Hepatocyte (in vitro differentiated cells): Measurements from ENCODE around the gene GABRP. TPM values are rescaled to one million over a fixed set of nuclear protein-coding genes. Genes with fewer than 3 reads are reported as not detected.

Experiments used
- DNase-seq: peaks from one replicate; pipeline ENCODE4 v3.0.0-alpha.2; 2016; ENCODE audit warnings: low spot score
- H2AFZ ChIP-seq: fragments of 200-600 bp; sonication (generic); 2 replicates; pipeline ENCODE4 v1.6.0; 2016; ENCODE audit warnings: antibody characterized with exemption, mild to moderate bottlenecking
- H3K27ac ChIP-seq: fragments of 200-600 bp; sonication (generic); 2 replicates; pipeline ENCODE4 v1.5.1; 2016; ENCODE audit warnings: mild to moderate bottlenecking
- H3K27me3 ChIP-seq: fragments of 200-600 bp; sonication (generic); 2 replicates; pipeline ENCODE4 v1.6.1; 2016
- H3K36me3 ChIP-seq: fragments of 200-600 bp; sonication (generic); replicated peaks from 2 replicates; pipeline ENCODE4 v1.5.1; 2016; ENCODE audit warnings: low read depth; ENCODE audit not compliant: insufficient read depth
- H3K4me1 ChIP-seq: fragments of 200-600 bp; sonication (generic); 2 replicates; pipeline ENCODE4 v1.5.1; 2016; ENCODE audit warnings: mild to moderate bottlenecking, moderate library complexity; ENCODE audit not compliant: insufficient read depth
- H3K4me2 ChIP-seq: fragments of 200-600 bp; sonication (generic); 2 replicates; pipeline ENCODE4 v1.6.0; 2016
- H3K4me3 ChIP-seq: fragments of 200-600 bp; sonication (generic); 2 replicates; pipeline ENCODE4 v1.5.1; 2016; ENCODE audit warnings: mild to moderate bottlenecking
- H3K79me2 ChIP-seq: fragments of 200-600 bp; sonication (generic); 2 replicates; pipeline ENCODE4 v1.6.0; 2017; ENCODE audit warnings: mild to moderate bottlenecking
- H3K9me2 ChIP-seq: fragments of 200-600 bp; sonication (generic); replicated peaks from 2 replicates; pipeline ENCODE4 v1.6.0; 2017; ENCODE audit warnings: mild to moderate bottlenecking; ENCODE audit not compliant: insufficient read depth
- H3K9me3 ChIP-seq: fragments of 200-600 bp; sonication (generic); 2 replicates; pipeline ENCODE4 v1.5.1; 2016; ENCODE audit warnings: low read depth, mild to moderate bottlenecking
- H4K20me1 ChIP-seq: fragments of 200-600 bp; sonication (generic); 2 replicates; pipeline ENCODE4 v1.6.0; 2016; ENCODE audit warnings: mild to moderate bottlenecking; ENCODE audit not compliant: insufficient read depth, poor library complexity, severe bottlenecking
- EZH2 ChIP-seq: fragments of 200-600 bp; sonication (generic); IDR thresholded peaks from 2 replicates; pipeline ENCODE4 v1.6.1; 2016; ENCODE audit warnings: antibody characterized with exemption, mild to moderate bottlenecking, borderline replicate concordance
- EZH2phosphoT487 ChIP-seq: fragments of 200-600 bp; sonication (generic); IDR thresholded peaks from one replicate; pipeline ENCODE4 v1.6.1; 2018; ENCODE audit warnings: antibody characterized with exemption, mild to moderate bottlenecking, low read depth, moderate library complexity; ENCODE audit not compliant: unreplicated experiment, severe bottlenecking
- WGBS: methylation state at CpG from one replicate; pipeline ENCODE4 v1.1.6; 2016; ENCODE audit warnings: low lambda C conversion rate; ENCODE audit errors: missing lambda C conversion rate; 5-methylcytosine and 5-hydroxymethylcytosine counted together
- polyA plus RNA-seq: library from polyadenylated mRNA; unstranded; fragments of >200 nt; fragmentation: Nextera tagmentation; extraction: Ambion mirVana; gene quantifications from 2 replicates; pipeline ENCODE4 v1.2.1, GENCODE V29; 2016
- total RNA-seq: library from RNA; depleted of rRNA; stranded (reverse); fragments of >200 nt; gene quantifications from 2 replicates; pipeline ENCODE4 v1.2.3, GENCODE V29; 2014
- TF ChIP-seq, protein P1 (sequence below): fragments of 200-600 bp; sonication (generic); IDR thresholded peaks from 2 replicates; pipeline ENCODE4 v1.5.1; 2016; ENCODE audit warnings: antibody characterized with exemption, mild to moderate bottlenecking; ENCODE audit not compliant: poor library complexity

The GABRP gene
- total and polyA plus RNA-seq, 2 experiments from 2014 or later = 91.4 to 136 TPM

DNA sequence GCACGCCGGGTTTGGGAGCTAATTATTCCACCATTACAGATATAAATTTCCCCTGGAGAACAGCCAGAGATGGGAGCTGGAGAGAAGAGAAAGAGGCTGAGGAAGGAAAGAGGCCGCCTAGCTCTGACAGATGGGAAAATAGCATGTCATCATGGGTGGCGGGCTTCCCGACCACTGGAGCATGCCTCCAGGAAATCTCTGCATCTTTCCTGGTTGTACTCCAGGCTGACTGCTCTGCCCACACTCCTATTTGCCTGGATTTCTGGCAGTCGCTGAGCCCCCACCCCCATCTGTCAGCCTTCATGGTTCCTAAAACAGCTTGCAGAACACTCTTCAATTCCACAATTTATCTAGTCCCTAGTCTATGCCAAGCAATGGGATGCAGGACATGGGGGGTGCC, 14.3 kb upstream of the GABRP start:
- H3K36me3 ChIP-seq = no peaks in the 10 kb centered on the region
- no peak for DNase-seq
- 54% methylated on average over 6 of the region's 6 CpGs for WGBS
- H3K9me2 ChIP-seq = no peaks in the 10 kb centered on the region
- TF ChIP-seq, protein P1, sequence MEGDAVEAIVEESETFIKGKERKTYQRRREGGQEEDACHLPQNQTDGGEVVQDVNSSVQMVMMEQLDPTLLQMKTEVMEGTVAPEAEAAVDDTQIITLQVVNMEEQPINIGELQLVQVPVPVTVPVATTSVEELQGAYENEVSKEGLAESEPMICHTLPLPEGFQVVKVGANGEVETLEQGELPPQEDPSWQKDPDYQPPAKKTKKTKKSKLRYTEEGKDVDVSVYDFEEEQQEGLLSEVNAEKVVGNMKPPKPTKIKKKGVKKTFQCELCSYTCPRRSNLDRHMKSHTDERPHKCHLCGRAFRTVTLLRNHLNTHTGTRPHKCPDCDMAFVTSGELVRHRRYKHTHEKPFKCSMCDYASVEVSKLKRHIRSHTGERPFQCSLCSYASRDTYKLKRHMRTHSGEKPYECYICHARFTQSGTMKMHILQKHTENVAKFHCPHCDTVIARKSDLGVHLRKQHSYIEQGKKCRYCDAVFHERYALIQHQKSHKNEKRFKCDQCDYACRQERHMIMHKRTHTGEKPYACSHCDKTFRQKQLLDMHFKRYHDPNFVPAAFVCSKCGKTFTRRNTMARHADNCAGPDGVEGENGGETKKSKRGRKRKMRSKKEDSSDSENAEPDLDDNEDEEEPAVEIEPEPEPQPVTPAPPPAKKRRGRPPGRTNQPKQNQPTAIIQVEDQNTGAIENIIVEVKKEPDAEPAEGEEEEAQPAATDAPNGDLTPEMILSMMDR = no peak
- no peak for TF ChIP-seq EZH2phosphoT487
- no peak for TF ChIP-seq EZH2
- H3K9me3 ChIP-seq = no peaks in the 10 kb centered on the region
- no peak overlapping the region for H3K27ac ChIP-seq
- no peaks in the 10 kb centered on the region for H3K79me2 ChIP-seq
- no peaks in the 10 kb centered on the region for H3K4me1 ChIP-seq
- no peaks in the 10 kb centered on the region for H3K27me3 ChIP-seq
- no peak overlapping the region for H3K4me2 ChIP-seq
- no peak overlapping the region for H3K4me3 ChIP-seq
- H4K20me1 ChIP-seq = no peaks in the 10 kb centered on the region
- no peak overlapping the region for H2AFZ ChIP-seq

GRCh38 chr5:170769898-170770416, 13.6 kb upstream of the GABRP start:
- Histone ChIP-seq H3K4me1 (no peaks in the 10 kb centered on the region), H4K20me1 (no peaks in the 10 kb centered on the region), H3K4me2 (no peak overlapping the region), H3K9me2 (no peaks in the 10 kb centered on the region), H3K4me3 (no peak overlapping the region), H2AFZ (no peak overlapping the region), H3K9me3 (no peaks in the 10 kb centered on the region), H3K36me3 (no peaks in the 10 kb centered on the region), H3K27ac (no peak overlapping the region), H3K27me3 (no peaks in the 10 kb centered on the region), H3K79me2 (no peaks in the 10 kb centered on the region)
- WGBS = 83% methylated on average over 5 of the region's 5 CpGs
- no peak for DNase-seq
- TF ChIP-seq, protein P1 = no peak
- no peak for TF ChIP-seq EZH2
- no peak for TF ChIP-seq EZH2phosphoT487

DNA sequence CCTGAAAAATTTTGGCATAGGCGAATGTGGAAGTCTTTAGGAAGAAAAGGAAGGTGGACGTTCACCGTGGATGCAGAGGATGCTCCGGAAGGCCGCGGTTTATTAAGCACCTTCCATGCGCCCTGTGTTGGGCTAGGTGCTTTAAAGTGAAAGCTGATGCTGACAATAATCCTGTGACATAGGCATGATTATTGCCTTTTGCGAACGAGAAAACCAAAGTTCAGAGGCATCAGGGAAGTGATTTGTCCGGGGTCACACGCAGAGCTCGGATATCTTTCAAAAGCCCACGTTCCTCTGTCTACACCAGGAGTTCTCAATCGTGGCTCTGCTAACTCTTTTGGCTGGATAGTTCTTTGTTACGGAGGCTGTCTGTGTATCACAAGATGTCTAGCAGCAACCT, 12.0 kb upstream of the GABRP start:
- Histone ChIP-seq H4K20me1 (no peaks in the 10 kb centered on the region), H3K9me2 (no peaks in the 10 kb centered on the region), H3K4me2 (no peak overlapping the region), H3K4me3 (no peak overlapping the region), H3K27me3 (no peaks in the 10 kb centered on the region), H3K36me3 (no peaks in the 10 kb centered on the region), H3K27ac (no peak overlapping the region), H3K4me1 (no peaks in the 10 kb centered on the region), H2AFZ (no peak overlapping the region), H3K9me3 (no peaks in the 10 kb centered on the region), H3K79me2 (no peaks in the 10 kb centered on the region)
- DNase-seq = no peak
- no peak for TF ChIP-seq EZH2phosphoT487
- TF ChIP-seq, protein P1 = no peak
- no peak for TF ChIP-seq EZH2
- WGBS = 93% methylated on average over 15 of the region's 15 CpGs
